HCT116 (cell line): Measurements from ENCODE around the gene SAMD4A. TPM values are rescaled to one million over a fixed set of nuclear protein-coding genes. Genes with fewer than 3 reads are reported as not detected.

Source experiments
- ATAC-seq: fragments of 200-7000 bp; cut with Tn5 transposase; 2 replicates; pipeline ENCODE4 v1.9.1; 2020; ENCODE audit warnings: mild to moderate bottlenecking, moderate library complexity
- BruUV-seq: library from RNA; stranded (reverse); fragments of 400-500 nt; replicated peaks from 2 replicates; lab custom pipeline; 2021; lab: Mats Ljungman, UMichigan
- CTCF ChIA-PET: fragments of 300-600 bp; sonication (Branson Sonifier 250); formaldehyde crosslinking; loops from one replicate; lab custom pipeline; 2021; ENCODE audit warnings: antibody characterized with exemption; lab: Charles Lee
- POLR2A ChIA-PET: fragments of 300-600, 350-600 bp; sonication (Branson Sonifier 250); formaldehyde crosslinking; loops from one replicate; lab custom pipeline; 2021; ENCODE audit warnings: antibody characterized with exemption; lab: Charles Lee
- RAD21 ChIA-PET, 2 experiments: fragments of 300-600 bp; sonication (Branson Sonifier 250); formaldehyde crosslinking; loops; one replicate each; lab custom pipeline; 2023; ENCODE audit warnings: low total read pairs in 2 of 2; ENCODE audit not compliant: uncharacterized antibody in 2 of 2, unreplicated experiment in 2 of 2, low non-redundant PET in 1 of 2; lab: Charles Lee
- DNase-seq: peaks from one replicate; pipeline ENCODE4 v3.0.0-alpha.2; 2010; ENCODE audit warnings: low read depth, low spot score
- H2AFZ ChIP-seq: fragments of 200-600 bp; shearing (Covaris generic), sonication (generic); 2 replicates; pipeline ENCODE4 v1.6.1; 2017; ENCODE audit warnings: low read depth, mixed run types, mixed read lengths, antibody characterized with exemption, low read length; ENCODE audit not compliant: poor library complexity, severe bottlenecking
- H3K27ac ChIP-seq: 2 replicates; pipeline ENCODE4 v1.5.1; 2012; ENCODE audit warnings: low read depth, low read length
- H3K27me3 ChIP-seq: fragments of 200-600 bp; sonication (generic); 2 replicates; pipeline ENCODE4 v1.6.1; 2016; ENCODE audit warnings: mixed run types, low read length, mixed read lengths; ENCODE audit not compliant: insufficient read depth
- H3K36me3 ChIP-seq, 2 experiments: fragments of 200-500 bp in 1 of 2; fragments of 200-600 bp in 1 of 2; sonication (Bioruptor generic) in 1 of 2; sonication (generic) in 1 of 2; 2 replicates each; pipeline versions ENCODE4 v1.5.1 to v1.6.1; 2014 to 2016; ENCODE audit warnings: low read length in 2 of 2, inconsistent platforms in 1 of 2, mixed read lengths in 1 of 2, mixed run types in 1 of 2; ENCODE audit not compliant: insufficient read depth in 2 of 2, control insufficient read depth in 1 of 2
- H3K4me1 ChIP-seq, 2 experiments: fragments of 200-600 bp in 1 of 2; sonication (generic) in 1 of 2; 2 replicates each; pipeline versions ENCODE4 v1.5.1 to v1.6.1; 2012 to 2017; ENCODE audit warnings: low read length in 2 of 2, inconsistent platforms in 1 of 2, mild to moderate bottlenecking in 1 of 2, mixed read lengths in 1 of 2, mixed run types in 1 of 2, moderate library complexity in 1 of 2; ENCODE audit not compliant: insufficient read depth in 2 of 2, control insufficient read depth in 1 of 2
- H3K4me2 ChIP-seq: fragments of 200-600 bp; sonication (generic); 2 replicates; pipeline ENCODE4 v1.6.1; 2017; ENCODE audit warnings: mixed run types, low read length, mixed read lengths
- H3K4me3 ChIP-seq, 2 experiments: fragments of 200-600 bp in 1 of 2; sonication (generic) in 1 of 2; replicated peaks in 1 of 2; 2 replicates each; pipeline ENCODE4 v1.5.1; 2011 to 2016; ENCODE audit warnings: low read length in 2 of 2, control low read depth in 1 of 2, low read depth in 1 of 2, mild to moderate bottlenecking in 1 of 2, mixed read lengths in 1 of 2, mixed run types in 1 of 2
- H3K79me2 ChIP-seq: fragments of 200-600 bp; sonication (generic); 2 replicates; pipeline ENCODE4 v1.6.1; 2017; ENCODE audit warnings: mild to moderate bottlenecking, mixed run types, low read length, moderate library complexity, mixed read lengths; ENCODE audit not compliant: insufficient read depth
- H3K9ac ChIP-seq: fragments of 200-600 bp; sonication (generic); 2 replicates; pipeline ENCODE4 v1.6.1; 2016; ENCODE audit warnings: low read length, mixed read lengths
- H3K9me2 ChIP-seq: fragments of 200-600 bp; sonication (generic), shearing (Covaris generic); 2 replicates; pipeline ENCODE4 v1.6.1; 2017; ENCODE audit warnings: mixed run types, mild to moderate bottlenecking, moderate library complexity; ENCODE audit not compliant: insufficient read depth
- H3K9me3 ChIP-seq, 2 experiments: fragments of 200-500 bp in 1 of 2; fragments of 200-600 bp in 1 of 2; sonication (Bioruptor generic) in 1 of 2; sonication (generic) in 1 of 2; 2 replicates each; pipeline ENCODE4 v1.6.1; 2014 to 2017; ENCODE audit warnings: low read length in 2 of 2, mixed read lengths in 2 of 2, inconsistent platforms in 1 of 2, low read depth in 1 of 2, mild to moderate bottlenecking in 1 of 2, mixed run types in 1 of 2, moderate library complexity in 1 of 2; ENCODE audit not compliant: control insufficient read depth in 1 of 2, insufficient read depth in 1 of 2
- H4K20me1 ChIP-seq: fragments of 200-600 bp; sonication (generic), shearing (Covaris generic); 2 replicates; pipeline ENCODE4 v1.6.1; 2017; ENCODE audit warnings: mixed run types, mild to moderate bottlenecking, moderate library complexity; ENCODE audit not compliant: insufficient read depth
- CBX3 ChIP-seq: IDR thresholded peaks from 2 replicates; pipeline ENCODE4 v1.6.1; 2012; ENCODE audit warnings: low read depth
- CTCF ChIP-seq, 3 experiments: fragments of 200-600 bp in 1 of 3; sonication (generic) in 1 of 3; IDR thresholded peaks in 2 of 3; conservative IDR thresholded peaks in 1 of 3; 2 replicates each; pipeline ENCODE4 v1.5.1; 2012 to 2017; ENCODE audit warnings: low read depth in 2 of 3, low read length in 2 of 3, antibody characterized with exemption in 1 of 3, borderline replicate concordance in 1 of 3, control low read depth in 1 of 3, mild to moderate bottlenecking in 1 of 3, mixed read lengths in 1 of 3, mixed run types in 1 of 3, moderate library complexity in 1 of 3; ENCODE audit not compliant: insufficient read depth in 1 of 3
- EGR1 ChIP-seq: IDR thresholded peaks from 2 replicates; pipeline ENCODE4 v1.6.1; 2012; ENCODE audit warnings: low read depth
- ELF1 ChIP-seq: IDR thresholded peaks from 2 replicates; pipeline ENCODE4 v1.6.1; 2012; ENCODE audit warnings: low read depth, borderline replicate concordance
- EZH2 ChIP-seq: fragments of 200-600 bp; sonication (generic); IDR thresholded peaks from 2 replicates; pipeline ENCODE4 v1.6.1; 2017; ENCODE audit warnings: antibody characterized with exemption, mixed run types
- EZH2phosphoT487 ChIP-seq: fragments of 200-600 bp; IDR thresholded peaks from 2 replicates; pipeline ENCODE4 v1.6.1; 2018; ENCODE audit warnings: antibody characterized with exemption, borderline replicate concordance
- FOSL1 ChIP-seq: IDR thresholded peaks from 2 replicates; pipeline ENCODE4 v1.6.1; 2012; ENCODE audit warnings: low read depth
- JUND ChIP-seq: IDR thresholded peaks from 2 replicates; pipeline ENCODE4 v1.6.1; 2012
- MAX ChIP-seq: IDR thresholded peaks from 2 replicates; pipeline ENCODE4 v1.6.1; 2012
- POLR2A ChIP-seq: IDR thresholded peaks from 2 replicates; pipeline ENCODE4 v1.7.0; 2011; ENCODE audit warnings: borderline replicate concordance; ENCODE audit not compliant: insufficient read depth, insufficient read length; ENCODE audit errors: extremely low read depth
- POLR2AphosphoS5 ChIP-seq: IDR thresholded peaks from 2 replicates; pipeline ENCODE4 v1.6.1; 2011; ENCODE audit warnings: mild to moderate bottlenecking, low read depth, low read length, moderate library complexity
- RAD21 ChIP-seq: IDR thresholded peaks from 2 replicates; pipeline ENCODE4 v1.6.1; 2012; ENCODE audit warnings: low read depth, mild to moderate bottlenecking
- SP1 ChIP-seq: IDR thresholded peaks from 2 replicates; pipeline ENCODE4 v1.6.1; 2012; ENCODE audit warnings: low read depth
- SRF ChIP-seq: IDR thresholded peaks from 2 replicates; pipeline ENCODE4 v1.6.1; 2012; ENCODE audit warnings: low read depth
- TCF7L2 ChIP-seq: IDR thresholded peaks from 2 replicates; pipeline ENCODE4 v1.7.0; 2011; ENCODE audit warnings: borderline replicate concordance, inconsistent platforms; ENCODE audit not compliant: insufficient read depth, insufficient read length; ENCODE audit errors: extremely low read depth
- YY1 ChIP-seq: IDR thresholded peaks from 2 replicates; pipeline ENCODE4 v1.6.1; 2011; ENCODE audit warnings: low read length, low read depth, moderate library complexity, mild to moderate bottlenecking; ENCODE audit not compliant: insufficient replicate concordance; ENCODE audit errors: extremely low read depth
- ZNF274 ChIP-seq: fragments of 200-500 bp; sonication (Bioruptor generic); IDR thresholded peaks from 2 replicates; pipeline ENCODE4 v1.6.1; 2014; ENCODE audit warnings: mild to moderate bottlenecking, low read depth, low read length, inconsistent platforms
- intact Hi-C: fragments of 100-400 bp; cut with micrococcal nuclease; formaldehyde crosslinking; loops from 2 replicates; pipeline ENCODE4 v1.10.0; 2022
- total RNA-seq: library from RNA; stranded (reverse); gene quantifications from one replicate; pipeline ENCODE4 v1.2.1, GENCODE V29; 2021; ENCODE audit not compliant: unreplicated experiment
- TF ChIP-seq, protein P1 (sequence below): IDR thresholded peaks from 2 replicates; pipeline ENCODE4 v1.6.1; 2012

SAMD4A gene
- total RNA-seq, 1 experiment from 2014 or later: 9.0 TPM

DNA sequence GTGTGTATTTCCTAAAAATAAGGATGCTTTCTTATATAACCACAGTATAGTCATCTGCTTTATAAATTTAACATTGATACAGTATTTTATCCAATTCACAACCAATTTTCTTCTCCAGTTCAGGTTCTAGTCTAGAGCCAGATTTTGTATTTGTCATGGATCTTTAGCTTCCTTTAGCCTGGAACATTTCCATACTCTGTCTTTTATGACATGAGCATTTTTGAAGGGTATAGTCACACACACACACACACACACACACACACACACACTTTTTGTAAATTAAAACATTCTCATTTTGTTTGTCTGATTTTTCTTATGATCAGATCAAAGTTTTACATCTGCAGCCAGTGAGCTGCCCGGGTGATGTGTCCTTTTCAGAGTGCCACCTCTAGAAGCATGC lies 31.8 kb upstream of the SAMD4A start:
- POLR2A ChIA-PET: no interaction called here
- DNase-seq (no peak), ATAC-seq (no peak)
- Histone ChIP-seq H3K4me1 (no peaks in the 10 kb centered on the region), H3K27ac (no peak overlapping the region), H3K9me2 (no peaks in the 10 kb centered on the region), H2AFZ (no peak overlapping the region), H3K27me3 (no peaks in the 10 kb centered on the region), H3K36me3 (0 out of 4 replicates have a peak, but pooled peaks cover 2 to 6% of the 10 kb centered on the region in 2 experiments), H3K4me2 (no peak overlapping the region), H3K79me2 (no peaks in the 10 kb centered on the region), H3K9ac (no peak overlapping the region), H3K9me3 (no peaks in the 10 kb centered on the region), H3K4me3 (no peak overlapping the region), H4K20me1 (no peaks in the 10 kb centered on the region)
- no peak for TF ChIP-seq EGR1
- no peak for TF ChIP-seq ZNF274
- TF ChIP-seq SRF: no peak
- no peak for TF ChIP-seq EZH2
- TF ChIP-seq CTCF (IDR thresholded peaks at IDR 0.05 in 2 of 3, conservative IDR thresholded peaks at IDR 0.05 in 1 of 3; ENCODE audit: borderline replicate concordance in 1 of 3, insufficient read depth in 1 of 3, low read depth in 2 of 3, low read length in 2 of 3): no peak
- no peak for TF ChIP-seq POLR2AphosphoS5
- no peak for TF ChIP-seq FOSL1
- TF ChIP-seq JUND: no peak
- TF ChIP-seq, protein P1, sequence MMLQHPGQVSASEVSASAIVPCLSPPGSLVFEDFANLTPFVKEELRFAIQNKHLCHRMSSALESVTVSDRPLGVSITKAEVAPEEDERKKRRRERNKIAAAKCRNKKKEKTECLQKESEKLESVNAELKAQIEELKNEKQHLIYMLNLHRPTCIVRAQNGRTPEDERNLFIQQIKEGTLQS: no peak
- TF ChIP-seq YY1: no peak
- TF ChIP-seq ELF1: no peak
- no peak for TF ChIP-seq CBX3
- TF ChIP-seq EZH2phosphoT487: no peak
- no peak for TF ChIP-seq RAD21
- no peak for TF ChIP-seq TCF7L2
- TF ChIP-seq SP1: no peak
- no peak for TF ChIP-seq MAX
- TF ChIP-seq POLR2A: no peak
- RAD21 ChIA-PET: no interaction called here
- CTCF ChIA-PET: no interaction called here
- intact Hi-C loops: no loop called here
- no TSS peak for BruUV-seq
